ENCODE measurements around the gene CUEDC2. TPM values are rescaled to one million over a fixed set of nuclear protein-coding genes. Genes with fewer than 3 reads are reported as not detected.
A peak's percentile ranks its signal among the peaks of the same experiment; 100 is the strongest.

The CUEDC2 gene
- total RNA-seq, 2 donors from 2014 or later: 30.2 to 32.1 TPM

DNA sequence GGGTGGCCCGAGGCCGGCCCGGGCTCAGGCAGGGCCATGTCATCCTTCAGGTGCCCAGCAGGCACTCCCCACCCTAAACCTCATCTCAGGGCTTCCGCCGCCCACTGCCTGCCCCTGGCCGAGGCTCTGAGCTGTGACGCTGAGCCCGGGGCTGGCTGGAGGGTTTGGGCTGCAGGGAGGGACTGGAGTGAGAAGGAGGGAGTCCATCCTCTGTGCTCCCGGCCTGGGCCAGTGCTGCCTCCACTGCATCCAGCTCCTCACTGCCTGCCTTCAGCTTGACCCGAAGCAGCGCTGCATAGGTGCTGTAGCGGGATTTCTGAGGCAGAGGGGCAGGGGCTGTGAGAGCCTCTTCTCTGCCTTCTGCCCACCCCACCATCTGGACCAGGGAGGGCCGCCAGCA, 29.3 kb downstream of the CUEDC2 start:
- DNase-seq: no peak

DNA sequence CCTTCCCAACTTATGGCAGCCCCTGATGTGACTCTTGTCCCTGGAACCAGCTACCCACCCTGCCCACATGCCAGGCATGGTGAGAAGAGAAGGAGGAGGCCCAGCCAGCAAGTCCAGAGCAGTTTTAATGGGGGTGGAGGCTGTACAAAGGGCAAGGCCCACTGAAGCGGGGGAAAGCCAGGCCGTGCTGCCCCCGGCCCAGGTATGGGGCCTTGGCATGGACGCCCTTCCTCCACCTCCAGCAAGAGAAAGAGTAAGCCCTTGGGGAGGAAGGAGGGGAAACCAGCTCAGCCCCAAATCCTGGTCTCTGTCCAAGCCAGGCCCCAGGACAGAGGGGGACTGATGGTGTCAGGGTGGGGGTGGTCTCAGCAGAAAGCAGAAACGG, 29.9 kb downstream of the CUEDC2 start:
- H3K4me1 ChIP-seq: no peaks in the 10 kb centered on the region
- no peaks in the 10 kb centered on the region for H3K9me3 ChIP-seq
- no peak overlapping the region for H3K4me3 ChIP-seq
- DNase-seq: no peak
- no peaks in the 10 kb centered on the region for H3K27me3 ChIP-seq
- H3K36me3 ChIP-seq: peaks cover 6% of the 10 kb centered on the region
- intact Hi-C loops (cut with DNase I): no loop called here
- TF ChIP-seq, protein P1, sequence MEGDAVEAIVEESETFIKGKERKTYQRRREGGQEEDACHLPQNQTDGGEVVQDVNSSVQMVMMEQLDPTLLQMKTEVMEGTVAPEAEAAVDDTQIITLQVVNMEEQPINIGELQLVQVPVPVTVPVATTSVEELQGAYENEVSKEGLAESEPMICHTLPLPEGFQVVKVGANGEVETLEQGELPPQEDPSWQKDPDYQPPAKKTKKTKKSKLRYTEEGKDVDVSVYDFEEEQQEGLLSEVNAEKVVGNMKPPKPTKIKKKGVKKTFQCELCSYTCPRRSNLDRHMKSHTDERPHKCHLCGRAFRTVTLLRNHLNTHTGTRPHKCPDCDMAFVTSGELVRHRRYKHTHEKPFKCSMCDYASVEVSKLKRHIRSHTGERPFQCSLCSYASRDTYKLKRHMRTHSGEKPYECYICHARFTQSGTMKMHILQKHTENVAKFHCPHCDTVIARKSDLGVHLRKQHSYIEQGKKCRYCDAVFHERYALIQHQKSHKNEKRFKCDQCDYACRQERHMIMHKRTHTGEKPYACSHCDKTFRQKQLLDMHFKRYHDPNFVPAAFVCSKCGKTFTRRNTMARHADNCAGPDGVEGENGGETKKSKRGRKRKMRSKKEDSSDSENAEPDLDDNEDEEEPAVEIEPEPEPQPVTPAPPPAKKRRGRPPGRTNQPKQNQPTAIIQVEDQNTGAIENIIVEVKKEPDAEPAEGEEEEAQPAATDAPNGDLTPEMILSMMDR (IDR thresholded peaks at IDR 0.05): no peak
- no peak overlapping the region for H3K27ac ChIP-seq
- no peak overlapping the region for H3K9ac ChIP-seq (ENCODE audit: low read depth in 2 of 2, low read length in 2 of 2)

More for the DNA sequence above, 29.3 kb downstream of the CUEDC2 start:
- Histone ChIP-seq H3K27ac (no peak overlapping the region), H3K4me3 (no peak overlapping the region), H3K9me3 (no peaks in the 10 kb centered on the region), H3K4me1 (no peaks in the 10 kb centered on the region), H3K9ac (ENCODE audit: low read depth in 2 of 2, low read length in 2 of 2) (peak overlapping the region in 1 of 2 donors; percentile 24), H3K36me3 (peaks cover 6% of the 10 kb centered on the region), H3K27me3 (no peaks in the 10 kb centered on the region)
- intact Hi-C loops (cut with DNase I): no loop called here
- TF ChIP-seq, protein P1 (IDR thresholded peaks at IDR 0.05): no peak

- no peaks in the 10 kb centered on the region for H3K27me3 ChIP-seq
- no peak for DNase-seq
- no peak overlapping the region for H3K9ac ChIP-seq (ENCODE audit: low read depth in 2 of 2, low read length in 2 of 2)
- H3K27ac ChIP-seq: no peak overlapping the region
- H3K36me3 ChIP-seq: peaks cover 6% of the 10 kb centered on the region
- peaks cover 1% of the 10 kb centered on the region for H3K4me1 ChIP-seq
- H3K9me3 ChIP-seq: no peaks in the 10 kb centered on the region
- intact Hi-C loops (cut with DNase I): no loop called here
- no peak overlapping the region for H3K4me3 ChIP-seq
- TF ChIP-seq, protein P1 (IDR thresholded peaks at IDR 0.05): no peak
Measured at GRCh38 chr10:102401735-102402511, 30.5 kb downstream of the CUEDC2 start.

DNA sequence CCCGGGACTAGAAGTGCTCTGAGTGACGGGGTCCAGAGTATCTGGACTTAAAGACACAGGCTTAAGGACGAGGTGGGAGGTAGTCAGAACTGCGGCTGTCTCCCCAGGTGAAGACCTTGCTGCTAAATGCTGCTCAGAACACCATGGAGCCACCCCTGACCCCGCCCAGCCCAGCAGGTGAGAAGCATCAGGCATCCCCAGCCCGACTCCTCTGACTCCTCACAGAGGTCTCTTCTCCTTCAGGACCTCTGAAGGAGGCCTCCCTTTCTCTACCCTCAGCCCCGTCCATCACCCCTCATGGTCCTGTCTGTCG, 31.1 kb downstream of the CUEDC2 start:
- Histone ChIP-seq H3K36me3 (peaks cover 6% of the 10 kb centered on the region), H3K9ac (ENCODE audit: low read depth in 2 of 2, low read length in 2 of 2) (no peak overlapping the region), H3K27me3 (no peaks in the 10 kb centered on the region), H3K4me1 (peaks cover 7% of the 10 kb centered on the region), H3K9me3 (no peaks in the 10 kb centered on the region), H3K4me3 (no peak overlapping the region), H3K27ac (no peak overlapping the region)
- TF ChIP-seq, protein P1 (IDR thresholded peaks at IDR 0.05): no peak
- intact Hi-C loops (cut with DNase I): no loop called here
- no peak for DNase-seq

GRCh38 chr10:102400598-102401341, 31.6 kb downstream of the CUEDC2 start:
- no peak overlapping the region for H3K27ac ChIP-seq
- TF ChIP-seq, protein P1 (IDR thresholded peaks at IDR 0.05): no peak

More at GRCh38 chr10:102400598-102401341, 31.6 kb downstream of the CUEDC2 start:
- no peak for DNase-seq
- Histone ChIP-seq H3K36me3 (peaks cover 6% of the 10 kb centered on the region), H3K9me3 (no peaks in the 10 kb centered on the region), H3K4me1 (peaks cover 11% of the 10 kb centered on the region), H3K9ac (ENCODE audit: low read depth in 2 of 2, low read length in 2 of 2) (no peak overlapping the region), H3K4me3 (no peak overlapping the region), H3K27me3 (no peaks in the 10 kb centered on the region)
- intact Hi-C loops (cut with DNase I): no loop called here

Measured in colonic mucosa (tissue), 4 donors.